ENCODE measurements around the gene CDPF1.

CDPF1 gene, protein sequence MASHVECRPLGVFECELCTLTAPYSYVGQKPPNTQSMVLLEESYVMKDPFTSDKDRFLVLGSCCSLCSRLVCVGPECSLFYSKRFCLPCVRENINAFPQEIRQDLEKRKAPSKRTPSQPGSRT

DNA sequence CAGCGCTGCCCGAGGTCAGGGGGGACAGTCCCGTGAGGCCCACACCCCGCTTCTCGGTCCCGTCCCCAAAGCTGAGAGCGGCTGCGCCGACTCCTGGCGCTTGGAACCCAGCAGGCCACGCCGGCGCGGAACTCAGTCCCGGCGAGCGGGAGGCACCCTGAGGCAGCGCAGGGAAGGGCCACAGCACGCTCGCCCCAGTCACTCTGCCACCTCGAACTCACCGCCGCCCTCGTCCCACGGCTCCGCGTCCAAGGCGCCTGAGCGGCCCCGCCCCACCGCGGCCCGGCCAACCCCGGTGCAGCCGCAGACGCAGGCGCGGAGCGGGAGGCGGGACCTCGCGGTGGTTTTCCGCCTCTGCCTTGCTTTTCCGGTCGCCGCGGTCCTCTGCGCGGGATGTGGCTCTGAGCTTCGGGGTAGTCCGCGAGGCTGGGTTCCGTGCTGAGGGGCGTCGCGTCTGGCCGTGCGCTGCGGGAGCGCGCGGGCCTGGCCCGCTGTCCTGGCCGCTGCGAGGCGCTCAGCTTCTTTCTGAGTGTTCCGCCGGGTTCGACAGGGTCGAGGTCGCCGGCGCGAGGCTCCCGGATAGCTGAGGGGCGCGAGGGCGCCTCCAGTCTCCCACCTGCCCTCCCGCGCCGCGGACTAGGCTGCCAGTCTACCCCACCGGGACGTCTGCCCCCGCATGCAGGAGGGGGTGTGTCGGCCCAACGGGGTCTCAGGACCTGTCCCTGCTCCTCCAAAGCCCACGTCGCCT is at the start of gene CDPF1:
Gene CDPF1 (minus strand): TSS at position 259 of the 748 bp plus-strand sequence. CDS start 2,009 bp downstream, outside the sequence.
- peak; percentile 55 for DNase-seq (ENCODE audit: low read depth)
- TF ChIP-seq, protein P1, sequence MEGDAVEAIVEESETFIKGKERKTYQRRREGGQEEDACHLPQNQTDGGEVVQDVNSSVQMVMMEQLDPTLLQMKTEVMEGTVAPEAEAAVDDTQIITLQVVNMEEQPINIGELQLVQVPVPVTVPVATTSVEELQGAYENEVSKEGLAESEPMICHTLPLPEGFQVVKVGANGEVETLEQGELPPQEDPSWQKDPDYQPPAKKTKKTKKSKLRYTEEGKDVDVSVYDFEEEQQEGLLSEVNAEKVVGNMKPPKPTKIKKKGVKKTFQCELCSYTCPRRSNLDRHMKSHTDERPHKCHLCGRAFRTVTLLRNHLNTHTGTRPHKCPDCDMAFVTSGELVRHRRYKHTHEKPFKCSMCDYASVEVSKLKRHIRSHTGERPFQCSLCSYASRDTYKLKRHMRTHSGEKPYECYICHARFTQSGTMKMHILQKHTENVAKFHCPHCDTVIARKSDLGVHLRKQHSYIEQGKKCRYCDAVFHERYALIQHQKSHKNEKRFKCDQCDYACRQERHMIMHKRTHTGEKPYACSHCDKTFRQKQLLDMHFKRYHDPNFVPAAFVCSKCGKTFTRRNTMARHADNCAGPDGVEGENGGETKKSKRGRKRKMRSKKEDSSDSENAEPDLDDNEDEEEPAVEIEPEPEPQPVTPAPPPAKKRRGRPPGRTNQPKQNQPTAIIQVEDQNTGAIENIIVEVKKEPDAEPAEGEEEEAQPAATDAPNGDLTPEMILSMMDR (IDR thresholded peaks at IDR 0.05; ENCODE audit: low read depth, low read length, missing control alignments), result peak; percentile 1
- H3K4me3 ChIP-seq (ENCODE audit: low read depth, low read length), result peak within 1 kb of the TSS; percentile 97

DNA sequence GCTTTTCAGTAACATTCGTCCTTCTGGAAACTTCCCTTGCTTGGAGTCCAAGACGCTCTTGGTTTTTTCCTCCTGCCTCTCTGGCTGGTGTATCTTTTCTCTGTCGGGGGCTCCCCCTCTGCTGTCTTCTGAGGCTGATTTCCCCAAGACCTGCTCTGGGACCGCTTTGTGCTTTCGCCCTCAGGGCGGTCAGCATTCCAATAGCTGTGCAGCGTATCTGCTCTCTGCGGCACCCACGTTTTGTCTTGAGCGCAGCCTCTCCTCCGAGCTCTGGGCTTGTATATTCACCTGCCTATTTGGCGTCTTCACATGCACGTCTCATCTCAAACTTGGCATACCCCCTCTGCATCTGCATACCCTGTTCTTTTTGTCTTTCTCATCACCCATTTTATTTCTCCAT is 49.0 kb upstream of the CDPF1 start:
- H3K4me3 ChIP-seq (ENCODE audit: low read depth, low read length), result no peak overlapping the region
- DNase-seq (ENCODE audit: low read depth), result no peak
- TF ChIP-seq, protein P1 (IDR thresholded peaks at IDR 0.05; ENCODE audit: low read depth, low read length, missing control alignments), result no peak

DNA sequence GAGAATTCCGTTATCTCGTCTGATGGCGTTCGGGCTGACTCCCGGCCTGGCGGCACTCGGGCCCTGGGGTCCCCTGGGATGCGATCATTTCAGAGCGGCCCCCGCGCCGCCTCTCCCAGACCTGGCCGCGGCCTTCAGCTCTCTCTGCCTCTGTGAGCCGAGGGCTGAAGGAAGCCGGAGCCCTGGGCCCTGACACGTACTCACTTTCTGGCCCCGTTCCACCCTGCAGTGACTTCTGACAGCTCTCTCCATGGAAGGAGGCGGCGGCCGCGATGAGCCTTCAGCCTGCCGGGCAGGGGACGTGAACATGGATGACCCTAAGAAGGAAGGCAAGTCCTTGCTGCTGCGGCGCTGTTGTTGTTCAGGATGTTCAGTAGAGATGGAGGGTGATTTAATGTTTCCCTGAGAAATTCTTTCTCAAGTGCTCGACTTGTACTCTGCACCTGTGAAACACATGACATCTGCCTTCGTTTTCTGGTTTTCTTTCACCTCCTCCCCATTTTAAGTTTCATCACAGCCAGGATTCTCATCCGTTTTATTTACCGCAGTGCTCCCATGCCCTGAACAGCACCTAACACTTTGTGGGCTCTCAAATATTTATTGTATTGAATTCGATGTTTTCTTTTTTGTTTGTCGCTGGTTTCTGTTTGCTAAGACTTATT is 47.2 kb upstream of the CDPF1 start:
- H3K4me3 ChIP-seq (ENCODE audit: low read depth, low read length), result peak overlapping the region; percentile 95
- no peak for DNase-seq (ENCODE audit: low read depth)
- TF ChIP-seq, protein P1 (IDR thresholded peaks at IDR 0.05; ENCODE audit: low read depth, low read length, missing control alignments), result no peak

DNA sequence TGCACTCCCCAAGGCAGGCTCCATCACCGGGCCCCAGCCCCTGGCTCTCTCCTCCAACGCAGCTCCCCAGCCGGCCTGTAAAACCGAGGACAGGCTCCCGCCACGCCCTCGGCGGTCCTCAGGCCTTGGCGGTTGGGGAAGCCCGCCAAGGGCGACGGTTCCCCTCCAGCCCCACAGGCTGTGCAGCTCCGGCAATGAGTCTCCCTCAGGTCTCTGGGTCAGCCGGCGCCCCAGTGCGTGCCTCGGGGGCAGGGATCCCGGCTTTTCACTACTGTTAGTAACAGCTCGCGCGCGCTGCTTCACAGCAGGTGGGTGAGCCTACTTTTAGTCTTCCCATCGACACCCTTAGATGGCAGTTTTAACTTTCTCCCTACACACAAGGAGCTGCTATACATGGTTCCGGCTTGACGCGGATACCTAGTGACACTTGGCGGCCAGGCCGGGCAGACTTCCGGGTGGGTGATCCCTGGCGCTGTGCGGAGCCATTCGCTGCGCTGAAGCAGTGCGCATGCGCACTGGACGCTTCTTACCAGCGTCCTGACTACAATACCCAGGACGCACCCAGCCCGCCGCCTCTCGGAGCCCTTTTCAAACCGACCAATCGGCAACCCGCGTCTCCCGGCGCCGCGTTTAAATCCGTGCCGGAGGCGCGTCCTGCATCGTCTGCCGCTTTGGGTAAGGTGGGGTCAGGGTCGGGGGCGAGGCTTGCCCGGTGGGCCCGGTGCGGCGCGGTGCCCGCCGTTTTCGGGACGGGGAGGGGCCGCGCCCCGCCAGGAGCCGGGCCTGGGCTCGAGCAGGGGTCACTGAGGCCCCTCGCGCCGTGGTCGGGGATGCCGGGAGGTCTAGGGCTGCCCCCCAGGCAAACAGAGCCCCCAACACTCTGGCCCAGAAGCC is 46.4 kb upstream of the CDPF1 start, which contains the start of gene GTSE1:
Gene GTSE1 (plus strand): TSS at position 614 of the 894 bp plus-strand sequence. CDS start 531 bp downstream, outside the sequence.
- DNase-seq (ENCODE audit: low read depth), result peak; percentile 96
- TF ChIP-seq, protein P1 (IDR thresholded peaks at IDR 0.05; ENCODE audit: low read depth, low read length, missing control alignments), result peak; percentile 23
- H3K4me3 ChIP-seq (ENCODE audit: low read depth, low read length), result peak within 1 kb of the TSS; percentile 95

DNA sequence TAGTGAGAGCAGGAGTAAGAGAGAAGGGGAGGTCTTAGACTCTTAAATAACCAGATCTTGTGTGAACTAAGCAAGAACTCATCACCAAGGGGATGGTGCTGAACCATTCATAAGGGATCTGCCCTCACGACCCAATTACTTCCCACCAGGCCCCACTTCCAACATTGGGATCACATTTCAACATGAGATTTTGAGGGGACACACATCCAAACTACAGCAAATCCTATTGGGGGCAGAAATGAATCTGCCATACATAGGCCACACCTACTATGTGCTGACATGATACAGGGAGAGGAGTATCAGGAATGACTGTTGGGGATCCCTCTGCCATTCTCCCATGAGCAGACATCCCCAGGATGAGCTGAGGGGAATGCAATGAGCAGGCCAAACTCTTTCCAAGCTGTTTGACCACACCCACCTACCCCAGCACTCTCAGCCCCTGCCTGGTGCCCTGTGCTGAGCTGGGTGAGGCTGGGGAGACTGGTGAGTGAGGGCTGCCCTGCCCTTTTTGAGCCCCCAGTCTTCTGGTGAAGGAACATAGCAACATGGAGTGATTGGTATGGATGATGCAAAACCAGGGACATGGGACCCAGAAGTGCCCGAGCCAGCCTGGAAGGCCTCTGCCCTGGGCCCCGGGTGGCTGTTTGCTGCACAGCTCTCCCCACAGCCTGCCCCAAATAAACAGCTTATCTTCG is 45.3 kb upstream of the CDPF1 start:
- TF ChIP-seq, protein P1 (IDR thresholded peaks at IDR 0.05; ENCODE audit: low read depth, low read length, missing control alignments), result no peak
- DNase-seq (ENCODE audit: low read depth), result no peak
- H3K4me3 ChIP-seq (ENCODE audit: low read depth, low read length), result peak overlapping the region; percentile 95

DNA sequence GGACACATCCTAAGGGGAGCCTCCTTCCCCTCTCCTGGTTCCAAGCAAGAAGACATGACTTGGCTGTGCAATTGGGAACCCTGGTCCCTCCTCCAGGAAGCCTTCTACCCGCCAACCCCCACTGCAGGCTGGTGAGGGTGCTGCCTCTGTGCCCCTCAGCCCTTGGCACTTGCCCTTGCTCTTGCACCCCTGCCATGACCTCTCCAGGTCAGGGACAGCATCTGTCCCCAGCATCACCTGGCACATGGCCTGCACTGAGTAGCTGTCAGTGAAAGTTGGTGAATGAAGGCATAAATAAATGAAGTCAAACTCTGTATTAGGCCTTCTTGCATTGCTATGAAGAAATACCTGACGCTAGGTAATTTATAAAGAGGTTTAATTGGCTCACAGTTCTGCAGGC is 44.7 kb upstream of the CDPF1 start:
- no peak for DNase-seq (ENCODE audit: low read depth)
- TF ChIP-seq, protein P1 (IDR thresholded peaks at IDR 0.05; ENCODE audit: low read depth, low read length, missing control alignments), result no peak
- H3K4me3 ChIP-seq (ENCODE audit: low read depth, low read length), result no peak overlapping the region
